GDM1 (cell line): ENCODE results near the gene ITGA2.

Source experiments
- DNase-seq: peaks from one replicate; lab custom pipeline; 2025; lab: John Stamatoyannopoulos, UW

ITGA2 gene

GRCh38 chr5:53017794-53018391 is 28.7 kb downstream of the ITGA2 start:
- no peak for DNase-seq

DNA sequence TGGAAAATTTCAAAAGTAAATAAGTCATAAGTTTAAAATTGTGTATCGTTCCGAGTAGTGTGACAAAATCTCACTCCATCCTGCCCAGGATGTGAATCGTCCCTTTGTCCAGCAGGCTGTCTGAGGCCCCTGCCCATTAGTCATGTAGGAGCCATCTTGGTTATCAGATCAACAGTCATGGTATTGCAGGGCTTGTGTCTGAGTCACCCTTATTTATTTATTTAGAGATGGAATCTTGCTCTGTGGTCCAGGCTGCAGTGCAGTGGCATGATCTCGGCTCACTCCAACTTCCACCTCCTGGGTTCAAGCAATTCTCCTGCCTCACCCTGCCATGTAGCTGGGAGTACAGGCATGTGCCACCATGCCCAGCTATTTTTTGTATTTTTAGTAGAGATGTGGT is 30.2 kb downstream of the ITGA2 start:
- DNase-seq: no peak

- no peak for DNase-seq
Observed at GRCh38 chr5:53022930-53023511, 33.9 kb downstream of the ITGA2 start.

DNA sequence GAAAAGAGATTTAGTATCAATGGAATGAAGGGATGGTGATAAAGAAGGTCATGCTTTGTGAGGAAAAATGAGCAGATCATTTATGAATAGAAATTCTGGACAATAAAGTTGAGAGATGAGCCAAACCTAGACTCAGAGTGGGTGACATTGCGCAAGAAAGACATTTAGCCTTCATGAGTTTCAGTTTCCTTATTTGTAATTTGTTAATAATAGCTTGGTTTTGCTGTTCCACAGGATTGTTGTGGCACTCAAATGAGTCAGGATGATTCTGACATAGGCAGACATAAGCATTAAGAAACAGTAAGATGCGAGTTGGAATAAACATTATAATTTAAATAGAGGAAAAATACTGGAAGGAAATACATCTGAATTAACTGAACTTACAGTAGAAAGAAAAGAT is 34.8 kb downstream of the ITGA2 start:
- DNase-seq: no peak

- DNase-seq: no peak
Observed at GRCh38 chr5:53024535-53024934, 35.4 kb downstream of the ITGA2 start.

GRCh38 chr5:53025487-53025886 is 36.3 kb downstream of the ITGA2 start:
- no peak for DNase-seq

GRCh38 chr5:53027913-53028312 is 38.8 kb downstream of the ITGA2 start:
- DNase-seq: peak; percentile 6

GRCh38 chr5:53029608-53030007 is 40.5 kb downstream of the ITGA2 start:
- no peak for DNase-seq

GRCh38 chr5:53030893-53031292 is 41.7 kb downstream of the ITGA2 start:
- DNase-seq: no peak

DNA sequence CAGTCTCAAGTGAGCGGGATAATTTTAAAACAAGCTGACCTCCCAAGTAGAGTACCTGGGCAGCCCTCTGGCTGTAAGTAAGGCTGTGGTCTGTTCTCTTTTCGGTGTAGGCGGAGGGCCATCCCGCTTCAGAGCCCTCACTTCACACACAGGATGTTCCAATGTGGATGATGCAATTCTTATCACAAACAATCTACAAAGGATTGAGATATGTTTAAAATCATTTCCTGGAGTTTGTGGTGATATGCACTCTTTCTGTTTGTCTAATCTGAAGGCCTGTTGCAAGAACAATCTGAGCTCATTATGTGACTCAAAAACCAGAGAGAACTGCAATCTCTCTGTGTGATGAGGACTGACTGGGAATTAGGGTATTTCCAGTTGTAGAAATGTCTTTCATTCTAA is 42.5 kb downstream of the ITGA2 start:
- DNase-seq: no peak

DNA sequence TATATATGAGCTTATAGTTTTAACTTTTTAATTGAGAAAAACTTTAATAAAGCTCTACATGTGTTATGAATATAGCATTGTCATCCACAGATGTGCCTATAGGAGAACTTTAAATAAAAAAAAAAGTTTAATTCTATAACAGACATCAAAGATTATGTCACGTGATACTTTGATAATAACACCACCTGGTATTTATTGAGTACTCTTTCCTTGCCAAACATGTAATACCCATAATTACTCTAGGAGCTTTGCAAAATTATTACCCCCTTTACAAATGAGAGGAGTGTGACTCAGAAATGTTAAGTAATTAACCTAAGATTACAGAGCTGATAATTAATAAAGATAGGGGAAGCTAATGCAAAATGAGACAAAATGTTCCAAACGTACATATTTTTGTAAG is 43.0 kb downstream of the ITGA2 start:
- no peak for DNase-seq

DNA sequence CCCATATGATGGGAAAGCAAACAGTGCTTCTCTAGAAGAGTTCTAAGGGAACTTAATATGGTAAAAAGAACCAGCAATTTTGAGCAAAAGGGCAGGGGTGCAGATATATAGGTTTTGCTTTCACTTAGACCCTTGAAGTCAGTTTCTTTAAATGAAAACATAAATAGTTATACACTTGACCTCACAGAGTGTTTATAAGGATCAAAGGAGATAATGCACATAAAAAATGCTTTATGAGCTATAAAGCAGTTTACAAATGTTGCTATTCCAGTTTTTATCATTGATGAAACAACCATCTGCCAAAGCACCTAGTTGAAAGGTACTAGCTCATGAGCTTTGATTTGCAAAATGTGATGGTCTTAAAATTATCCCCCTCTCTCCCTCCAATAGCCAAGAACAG is 45.7 kb downstream of the ITGA2 start:
- no peak for DNase-seq

DNA sequence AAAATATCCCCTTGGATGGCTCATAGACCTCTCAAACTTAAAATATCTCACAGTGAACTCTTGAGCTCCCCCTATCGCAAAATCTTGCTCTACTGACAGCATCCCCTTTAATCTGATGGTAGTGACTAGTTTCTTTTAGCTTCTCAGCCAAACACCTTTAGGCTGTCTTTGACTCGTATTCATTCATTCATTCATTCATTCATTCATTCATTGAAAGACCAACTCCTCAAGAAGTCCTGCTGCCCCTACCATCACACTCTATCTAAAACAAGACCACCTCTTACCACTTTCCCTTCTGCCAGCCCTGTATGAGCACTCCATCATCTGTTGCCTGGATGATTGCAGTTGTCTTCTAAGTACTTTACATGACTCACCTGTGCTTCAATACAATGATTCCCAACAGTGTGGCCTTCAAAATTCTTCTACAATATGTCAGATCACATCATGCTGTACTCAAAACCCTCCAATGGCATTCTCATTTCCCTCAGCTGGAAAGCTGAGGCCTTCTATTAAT is 46.8 kb downstream of the ITGA2 start:
- no peak for DNase-seq

- DNase-seq: no peak
Observed at GRCh38 chr5:53037141-53037859, 48.1 kb downstream of the ITGA2 start.

GRCh38 chr5:53038196-53038847 is 49.2 kb downstream of the ITGA2 start:
- no peak for DNase-seq

DNA sequence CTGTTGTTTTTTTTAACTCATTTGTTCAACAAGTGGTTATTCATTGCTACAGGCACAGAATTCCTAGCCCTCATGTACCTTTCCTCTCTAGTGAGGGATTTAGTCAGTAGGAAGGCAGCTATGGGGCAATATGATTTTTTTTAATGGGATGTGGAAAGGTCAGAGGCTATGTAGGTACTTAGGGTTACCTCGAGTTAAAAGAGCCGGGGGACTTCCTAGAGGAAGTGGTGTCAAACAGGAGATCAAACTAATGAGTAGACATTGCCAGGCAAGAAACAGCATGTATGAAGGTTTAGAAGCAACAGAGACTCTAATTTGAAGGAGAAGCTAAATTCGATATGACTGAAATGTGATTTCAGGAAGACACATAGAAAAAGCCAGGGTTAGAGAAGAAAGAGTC is 50.7 kb downstream of the ITGA2 start:
- no peak for DNase-seq

DNA sequence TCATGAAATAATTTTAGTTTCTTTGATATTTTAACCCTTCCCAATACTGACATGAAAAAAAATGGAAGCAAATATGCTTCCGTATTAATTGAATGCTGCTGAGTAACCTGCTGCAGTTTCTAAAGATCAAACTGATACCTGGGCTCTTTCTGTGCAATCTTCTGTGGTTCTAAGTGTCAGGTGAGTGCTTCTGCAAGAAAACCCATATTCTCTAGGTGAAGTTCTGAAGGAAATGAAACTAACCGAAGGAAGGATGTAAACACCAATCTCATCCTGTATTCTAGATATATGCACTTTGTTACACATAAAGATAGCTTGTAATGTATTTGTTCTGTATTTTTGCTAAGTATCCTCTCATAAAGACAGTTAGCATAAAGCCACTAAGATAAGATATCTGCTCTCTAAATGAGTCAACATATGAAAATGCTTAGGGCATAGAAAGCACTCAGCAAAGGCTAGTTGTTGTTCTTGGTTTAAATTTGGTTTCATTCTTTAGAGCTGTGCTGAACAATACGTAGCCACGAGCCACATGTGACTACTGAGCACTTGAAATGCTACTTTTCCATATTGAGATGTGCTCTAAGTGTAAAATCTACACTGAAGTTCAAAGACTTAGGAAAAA is 52.0 kb downstream of the ITGA2 start:
- no peak for DNase-seq

GRCh38 chr5:53041740-53042139 is 52.6 kb downstream of the ITGA2 start:
- no peak for DNase-seq

- no peak for DNase-seq
Observed at GRCh38 chr5:53045263-53045662, 56.1 kb downstream of the ITGA2 start.

DNA sequence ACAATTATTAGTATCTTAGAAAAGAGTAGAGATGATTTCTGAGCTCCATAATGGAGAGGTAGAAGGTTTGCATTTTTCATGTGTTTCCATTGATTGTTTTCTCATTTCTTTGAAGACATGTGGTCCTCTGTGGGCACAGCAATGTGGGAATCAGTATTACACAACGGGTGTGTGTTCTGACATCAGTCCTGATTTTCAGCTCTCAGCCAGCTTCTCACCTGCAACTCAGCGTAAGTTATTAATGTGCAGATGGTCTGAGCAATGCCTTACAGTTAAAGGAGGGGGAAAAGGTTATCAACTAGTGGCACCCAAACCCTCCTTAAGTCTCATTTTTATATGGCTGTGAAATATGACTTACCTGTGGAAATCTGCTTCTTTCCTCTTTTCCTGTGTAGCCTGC is 59.1 kb downstream of the ITGA2 start:
- no peak for DNase-seq

DNA sequence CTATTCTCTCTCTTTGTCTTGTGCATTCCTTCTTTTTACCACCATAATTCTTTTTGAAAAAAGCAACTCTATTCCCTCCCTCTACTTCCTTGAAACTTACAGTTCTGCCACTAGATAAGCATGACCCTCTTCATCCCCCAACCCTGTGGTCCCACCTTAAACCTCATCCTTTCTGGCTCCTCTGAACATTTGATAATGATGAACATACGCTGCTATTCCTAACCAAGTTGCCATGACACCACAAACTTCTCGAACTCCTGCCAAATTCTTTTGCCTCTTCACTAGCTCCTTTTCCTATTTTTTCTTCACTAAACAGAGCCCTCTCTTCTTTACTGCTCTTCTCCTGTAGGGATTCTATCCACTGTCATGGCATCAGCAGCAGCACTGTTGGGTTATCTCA is 63.3 kb downstream of the ITGA2 start:
- no peak for DNase-seq

GRCh38 chr5:53053364-53053763 is 64.2 kb downstream of the ITGA2 start:
- DNase-seq: no peak

- no peak for DNase-seq
Observed at GRCh38 chr5:53055365-53055764, 66.2 kb downstream of the ITGA2 start.
